ENCODE measurements around the gene DHH. TPM values are rescaled to one million over a fixed set of nuclear protein-coding genes. Genes with fewer than 3 reads are reported as not detected.

DHH gene
- polyA plus RNA-seq, 4 donors: 0.15 to 2.3 TPM; not detected in 2

DNA sequence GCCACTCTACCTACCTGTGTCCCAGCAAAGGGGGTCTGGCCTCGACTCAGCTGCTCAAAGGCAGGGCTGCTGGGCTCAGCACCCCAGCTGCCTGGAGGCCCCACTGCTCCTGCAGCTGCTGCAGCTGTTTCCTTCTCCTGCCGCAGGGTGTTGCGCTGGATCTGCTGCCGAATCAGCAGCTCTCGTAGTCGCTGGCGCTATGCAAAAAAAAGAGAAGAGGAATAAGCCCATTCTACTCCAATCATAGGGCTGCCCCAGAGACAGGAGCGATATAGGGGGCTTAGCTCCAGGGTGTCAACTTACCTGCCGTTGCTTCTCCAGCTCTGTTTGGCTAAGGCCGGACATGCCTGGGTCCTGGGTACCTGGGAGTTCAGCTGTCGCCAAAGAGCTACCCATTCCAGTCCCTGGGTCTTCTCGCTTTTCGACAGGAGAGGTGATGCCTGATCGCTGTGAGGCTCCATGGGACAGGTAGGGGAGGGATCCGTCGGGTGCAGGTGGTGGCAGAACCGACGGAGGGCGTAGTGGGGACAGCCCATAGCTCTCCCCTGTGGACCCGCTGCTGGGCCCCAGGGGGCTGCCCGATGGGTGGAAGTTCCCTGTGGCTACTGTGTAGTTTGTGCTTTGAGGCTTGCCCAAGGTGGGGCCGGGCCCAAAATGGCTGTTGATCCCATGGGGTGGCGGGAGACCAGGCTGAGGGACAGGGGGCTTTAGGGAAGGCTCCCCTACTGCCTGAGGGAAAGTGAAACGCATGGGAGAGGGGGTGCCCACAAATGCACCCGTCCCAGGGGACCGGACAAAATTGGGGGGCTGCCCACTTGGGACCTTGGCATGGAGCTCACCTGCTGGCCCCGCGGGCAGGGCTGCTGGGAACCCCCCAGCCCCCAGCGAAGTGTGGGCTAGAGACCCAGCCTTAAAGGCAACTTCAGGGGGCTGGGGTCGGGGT, 54.9 kb downstream of the DHH start:
- H3K9me3 ChIP-seq (ENCODE audit: control insufficient read depth in 2 of 2, insufficient read depth in 1 of 2, low read depth in 1 of 2, low read length in 1 of 2): no peaks in the 10 kb centered on the region
- no peaks in the 10 kb centered on the region for H3K27me3 ChIP-seq (ENCODE audit: control insufficient read depth in 3 of 3, insufficient read depth in 3 of 3, low read length in 3 of 3)
- DNase-seq: no peak
- H3K36me3 ChIP-seq (ENCODE audit: control insufficient read depth in 3 of 3, insufficient read depth in 2 of 3, low read depth in 1 of 3, low read length in 3 of 3): peaks cover 43 to 88% (median 72%) of the 10 kb centered on the region in 3 donors
- no peak overlapping the region for H3K4me3 ChIP-seq (ENCODE audit: low read depth in 1 of 3, low read length in 3 of 3)
- no peaks in the 10 kb centered on the region for H3K4me1 ChIP-seq (ENCODE audit: control insufficient read depth in 3 of 3, insufficient read depth in 2 of 3, low read depth in 1 of 3, low read length in 2 of 3)
- no peak for FAIRE-seq
- WGBS, 3 donors: 92 to 96% (median 93%) methylated on average over 30 of the region's 30 CpGs
- H3K27ac ChIP-seq (ENCODE audit: low read depth in 1 of 3, low read length in 2 of 3): no peak overlapping the region

DNA sequence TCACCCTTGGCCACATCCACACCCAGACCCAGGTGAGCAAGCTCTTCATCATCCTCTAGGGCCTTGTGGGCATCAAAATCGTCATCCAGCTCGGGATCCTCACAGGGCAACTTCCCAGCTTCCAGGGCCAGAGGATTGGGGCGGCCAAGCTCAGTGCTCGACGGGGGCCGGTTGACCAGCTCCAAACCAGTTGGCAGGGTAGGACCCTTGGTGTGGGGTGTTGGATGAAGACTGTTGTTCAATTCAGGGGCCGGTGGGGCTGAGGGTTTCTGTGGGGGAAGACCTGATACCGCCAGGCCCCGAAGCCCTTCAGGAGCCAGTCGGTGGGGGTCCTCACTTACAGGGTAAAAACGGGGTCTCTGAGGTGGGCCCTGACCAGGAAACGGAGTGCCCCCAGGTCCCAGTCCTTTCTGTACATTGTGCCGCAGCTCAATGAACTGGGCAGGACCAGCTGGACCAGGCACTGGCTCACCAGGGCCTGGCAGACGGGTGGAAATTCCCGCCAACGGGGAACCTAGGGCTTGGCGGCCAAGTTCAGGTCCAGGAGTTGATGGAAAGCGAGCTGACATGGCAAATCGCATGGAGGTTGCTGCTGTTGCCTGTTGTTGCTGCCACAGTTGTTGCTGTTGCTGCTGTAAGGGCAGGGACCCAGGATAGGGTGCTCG, 56.2 kb downstream of the DHH start:
- Histone ChIP-seq H3K4me3 (ENCODE audit: low read depth in 1 of 3, low read length in 3 of 3) (no peak overlapping the region), H3K4me1 (ENCODE audit: control insufficient read depth in 3 of 3, insufficient read depth in 2 of 3, low read depth in 1 of 3, low read length in 2 of 3) (no peaks in the 10 kb centered on the region), H3K27me3 (ENCODE audit: control insufficient read depth in 3 of 3, insufficient read depth in 3 of 3, low read length in 3 of 3) (no peaks in the 10 kb centered on the region), H3K27ac (ENCODE audit: low read depth in 1 of 3, low read length in 2 of 3) (no peak overlapping the region), H3K9me3 (ENCODE audit: control insufficient read depth in 2 of 2, insufficient read depth in 1 of 2, low read depth in 1 of 2, low read length in 1 of 2) (no peaks in the 10 kb centered on the region), H3K36me3 (ENCODE audit: control insufficient read depth in 3 of 3, insufficient read depth in 2 of 3, low read depth in 1 of 3, low read length in 3 of 3) (peaks cover 46 to 88% (median 67%) of the 10 kb centered on the region in 3 donors)
- DNase-seq (no peak), FAIRE-seq (no peak)
- 94% methylated on average over 20 of the region's 20 CpGs for WGBS, 3 donors

DNA sequence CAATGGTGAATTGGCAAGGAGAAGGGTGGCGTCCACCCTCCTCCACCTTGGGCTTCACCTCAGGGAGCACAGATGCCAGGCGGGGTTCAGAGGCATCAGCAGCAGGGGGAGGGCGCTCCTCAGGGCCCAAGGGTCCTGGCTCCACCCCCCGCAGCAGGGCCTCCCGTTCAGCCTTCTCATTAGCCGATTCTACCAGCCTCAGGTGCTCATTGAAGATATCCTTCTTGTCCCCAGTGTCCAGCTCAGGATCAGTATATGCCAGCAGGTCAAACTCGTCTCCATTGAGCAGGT, 56.7 kb downstream of the DHH start:
- H3K36me3 ChIP-seq (ENCODE audit: control insufficient read depth in 3 of 3, insufficient read depth in 2 of 3, low read depth in 1 of 3, low read length in 3 of 3): peaks cover 48 to 88% (median 66%) of the 10 kb centered on the region in 3 donors
- H3K27me3 ChIP-seq (ENCODE audit: control insufficient read depth in 3 of 3, insufficient read depth in 3 of 3, low read length in 3 of 3): no peaks in the 10 kb centered on the region
- H3K27ac ChIP-seq (ENCODE audit: low read depth in 1 of 3, low read length in 2 of 3): no peak overlapping the region
- no peak overlapping the region for H3K4me3 ChIP-seq (ENCODE audit: low read depth in 1 of 3, low read length in 3 of 3)
- WGBS, 3 donors: 85 to 94% (median 91%) methylated on average over 7 of the region's 7 CpGs
- H3K9me3 ChIP-seq (ENCODE audit: control insufficient read depth in 2 of 2, insufficient read depth in 1 of 2, low read depth in 1 of 2, low read length in 1 of 2): no peaks in the 10 kb centered on the region
- no peak for FAIRE-seq
- DNase-seq: no peak
- no peaks in the 10 kb centered on the region for H3K4me1 ChIP-seq (ENCODE audit: control insufficient read depth in 3 of 3, insufficient read depth in 2 of 3, low read depth in 1 of 3, low read length in 2 of 3)

DNA sequence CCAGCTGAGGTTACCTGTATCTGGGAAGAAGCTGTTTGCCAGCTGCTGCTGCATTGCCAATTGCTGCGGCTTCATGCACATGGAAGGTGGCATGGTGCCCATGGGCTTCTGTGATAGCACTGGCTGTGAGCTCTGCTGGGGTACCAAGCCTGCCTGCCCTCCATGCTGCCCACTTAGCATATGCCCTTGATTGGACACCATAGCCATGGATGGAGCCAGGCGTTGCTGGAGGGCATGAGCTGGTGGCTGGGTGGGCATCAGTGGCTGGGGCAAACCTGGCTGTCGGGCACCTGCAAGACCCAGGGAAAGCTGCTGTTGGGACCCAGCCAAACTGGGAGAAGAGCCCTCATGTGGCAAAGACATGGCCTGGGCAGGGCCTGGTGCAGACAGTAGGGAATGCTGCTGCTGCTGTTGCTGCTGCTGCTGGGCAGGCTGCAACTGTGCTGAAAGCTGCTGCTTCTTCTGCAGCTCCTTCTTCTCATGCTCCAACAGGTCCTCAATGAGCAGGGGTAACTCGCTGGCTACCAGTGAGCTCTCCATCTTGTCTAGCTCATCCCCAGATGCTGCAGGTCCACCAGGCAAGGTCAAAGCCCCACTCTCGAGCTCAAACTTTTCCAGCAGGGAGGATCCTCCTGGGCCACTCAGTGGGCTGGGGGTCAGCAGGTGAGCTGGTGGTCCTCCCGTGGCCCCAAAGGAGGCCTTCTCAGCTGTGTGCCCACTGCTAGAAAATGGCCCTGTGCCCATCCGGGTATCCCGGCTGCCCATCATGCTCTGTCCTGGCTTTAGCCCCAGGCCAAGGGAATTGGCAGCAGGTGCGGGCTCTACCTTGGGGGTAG, 57.3 kb downstream of the DHH start:
- H3K4me3 ChIP-seq (ENCODE audit: low read depth in 1 of 3, low read length in 3 of 3): no peak overlapping the region
- no peaks in the 10 kb centered on the region for H3K9me3 ChIP-seq (ENCODE audit: control insufficient read depth in 2 of 2, insufficient read depth in 1 of 2, low read depth in 1 of 2, low read length in 1 of 2)
- H3K27ac ChIP-seq (ENCODE audit: low read depth in 1 of 3, low read length in 2 of 3): no peak overlapping the region
- 95 to 96% (median 95%) methylated on average over 9 of the region's 9 CpGs for WGBS, 3 donors
- peaks cover 49 to 88% (median 64%) of the 10 kb centered on the region in 3 donors for H3K36me3 ChIP-seq (ENCODE audit: control insufficient read depth in 3 of 3, insufficient read depth in 2 of 3, low read depth in 1 of 3, low read length in 3 of 3)
- no peak for DNase-seq
- no peaks in the 10 kb centered on the region for H3K27me3 ChIP-seq (ENCODE audit: control insufficient read depth in 3 of 3, insufficient read depth in 3 of 3, low read length in 3 of 3)
- no peaks in the 10 kb centered on the region for H3K4me1 ChIP-seq (ENCODE audit: control insufficient read depth in 3 of 3, insufficient read depth in 2 of 3, low read depth in 1 of 3, low read length in 2 of 3)
- FAIRE-seq: no peak

Other genes starting within 250 kb of the DHH start
- 10 to 100 TPM; 53.2 to 85.8 (median 57.1) TPM for gene DDX23, start 242.6 kb downstream of the DHH start, polyA plus RNA-seq
- 1 to 10 TPM; 1.3 to 6.3 (median 4.3) TPM for gene RND1, start 228.9 kb downstream of the DHH start, polyA plus RNA-seq
- 10 to 100 TPM; 22.4 to 82.7 (median 51.1) TPM for gene FKBP11, start 169.3 kb downstream of the DHH start, polyA plus RNA-seq
- gene ARF3, start 137.3 kb downstream of the DHH start, polyA plus RNA-seq: 100 to 1,000 TPM in 1 of 4 donors, 10 to 100 TPM in 3; 37.3 to 104 (median 67.4) TPM
- gene WNT10B, start 123.1 kb downstream of the DHH start, polyA plus RNA-seq: 1 to 10 TPM in 2 of 4 donors, under 1 TPM in 2; 0.28 to 1.4 (median 0.93) TPM
- gene WNT1, start 116.5 kb downstream of the DHH start, polyA plus RNA-seq: under 1 TPM in 1 of 4 donors, not detected in 3; 0.07 TPM
- under 1 TPM in 3 of 4 donors, not detected in 1; 0.16 to 0.22 (median 0.19) TPM for gene DDN, start 95.4 kb downstream of the DHH start, polyA plus RNA-seq
- 10 to 100 TPM; 50.0 to 69.7 (median 60.6) TPM for gene PRKAG1, start 76.0 kb downstream of the DHH start, polyA plus RNA-seq
- gene KMT2D, start 34.0 kb downstream of the DHH start, polyA plus RNA-seq: 10 to 100 TPM in 3 of 4 donors, 1 to 10 TPM in 1; 5.4 to 46.5 (median 22.8) TPM
- 1 to 10 TPM in 2 of 4 donors, under 1 TPM in 1, not detected in 1; 0.61 to 1.4 (median 1.2) TPM for gene RHEBL1, start 24.8 kb downstream of the DHH start, polyA plus RNA-seq
- gene LMBR1L, start 16.0 kb upstream of the DHH start, polyA plus RNA-seq: 100 to 1,000 TPM in 1 of 4 donors, 10 to 100 TPM in 3; 27.6 to 110 (median 81.8) TPM
- 1,000 to 10,000 TPM in 1 of 4 donors, 100 to 1,000 TPM in 3; 196 to 1,168 (median 451) TPM for gene TUBA1B, start 36.6 kb upstream of the DHH start, polyA plus RNA-seq
- gene TUBA1A, start 94.3 kb upstream of the DHH start, polyA plus RNA-seq: 100 to 1,000 TPM in 2 of 4 donors, 10 to 100 TPM in 1, 1 to 10 TPM in 1; 9.8 to 158 (median 73.6) TPM
- gene TUBA1C, start 170.3 kb upstream of the DHH start, polyA plus RNA-seq: 100 to 1,000 TPM; 268 to 556 (median 393) TPM
- 10 to 100 TPM in 1 of 4 donors, 1 to 10 TPM in 1, not detected in 2; 9.1 to 89.9 TPM for gene PRPH, start 200.3 kb upstream of the DHH start, polyA plus RNA-seq
- gene TROAP, start 228.5 kb upstream of the DHH start, polyA plus RNA-seq: 10 to 100 TPM in 2 of 4 donors, 1 to 10 TPM in 1, not detected in 1; 1.3 to 29.5 (median 16.0) TPM
- gene C1QL4, start 242.4 kb upstream of the DHH start, polyA plus RNA-seq: under 1 TPM in 2 of 4 donors, not detected in 2; 0.07 to 0.12 TPM